Islet precursor cell (in vitro differentiated cells): ENCODE measurements around the gene DNER.
A peak's percentile ranks its signal among the peaks of the same experiment; 100 is the strongest.

Source experiments
- DNase-seq: peaks from one replicate; pipeline ENCODE4 v3.0.0-alpha.2; 2018

DNER gene

DNA sequence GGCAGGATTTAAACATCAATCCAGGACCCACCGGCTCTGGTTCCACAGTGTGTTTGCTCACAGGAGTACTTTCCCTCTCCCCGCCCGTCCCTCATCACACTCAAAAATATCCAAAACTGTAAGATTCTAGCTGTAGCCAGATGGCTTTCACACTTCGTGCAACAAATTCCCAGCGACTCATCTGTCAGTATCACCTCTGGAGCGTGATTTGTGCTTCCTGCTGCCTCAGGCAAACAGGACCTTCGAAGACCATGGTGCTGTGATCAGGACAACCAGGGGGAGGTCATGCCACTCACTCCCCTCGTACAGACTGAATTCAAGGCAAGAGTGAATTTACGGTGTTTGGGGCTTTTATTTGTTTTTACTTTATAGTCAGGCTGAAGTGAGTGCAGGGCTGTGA, 288.8 kb downstream of the DNER start:
- DNase-seq, result no peak

DNA sequence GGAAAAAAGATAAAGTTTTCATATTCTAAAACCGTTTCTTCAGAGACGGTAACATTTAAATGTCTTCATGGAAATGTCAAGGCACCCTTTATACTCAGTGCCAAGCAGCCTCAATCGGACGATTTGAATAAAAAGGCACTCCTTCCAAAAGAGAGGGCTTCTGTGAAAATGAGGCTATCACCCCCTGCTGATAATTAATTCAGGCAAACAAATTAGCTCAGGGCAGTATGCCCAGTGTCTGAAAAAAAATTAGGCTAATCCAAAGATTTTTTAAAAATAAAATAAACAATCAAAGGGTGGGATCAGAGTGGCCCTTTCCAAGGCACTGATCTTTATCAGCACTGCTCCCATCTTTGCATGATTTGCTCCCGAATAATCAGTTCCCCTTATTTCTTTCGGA, 292.3 kb downstream of the DNER start:
- DNase-seq, result no peak

DNA sequence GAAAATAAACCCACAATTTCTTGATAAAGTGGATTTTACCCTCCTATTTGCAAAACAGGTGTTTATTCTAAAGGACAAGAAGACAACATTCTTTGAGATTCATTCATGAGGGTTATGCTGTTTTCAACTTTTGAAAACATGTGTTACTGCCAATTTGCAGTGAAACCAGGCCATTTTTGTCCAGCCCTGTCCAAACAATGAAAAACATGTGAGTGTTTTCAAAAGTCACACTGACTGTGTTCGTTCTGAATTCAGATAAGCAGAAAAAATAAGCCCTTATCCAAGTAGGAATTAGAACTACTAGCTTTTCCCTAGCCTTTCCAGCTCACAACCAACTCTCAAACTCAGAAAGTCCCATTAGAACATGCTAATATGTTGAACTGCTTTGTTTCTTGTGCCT, 295.2 kb downstream of the DNER start:
- DNase-seq, result no peak

DNA sequence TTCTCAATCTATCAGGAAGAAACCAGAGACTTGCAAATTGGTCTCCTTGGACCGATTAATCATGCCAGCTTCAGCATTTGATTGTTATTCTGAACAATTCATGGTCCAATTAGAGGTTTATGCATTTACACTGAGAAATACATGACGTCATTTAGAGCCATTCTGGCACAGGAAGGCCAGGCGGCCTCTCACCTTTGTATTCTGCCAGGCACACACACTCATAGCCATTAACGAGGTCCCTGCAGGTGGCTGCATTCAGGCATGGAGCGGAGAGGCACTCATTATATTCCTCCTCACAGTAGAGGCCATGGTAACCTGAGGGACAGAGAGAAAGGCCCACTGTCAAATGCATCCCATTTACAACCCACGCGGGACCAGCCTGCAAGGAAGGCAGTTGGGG, 296.4 kb downstream of the DNER start:
- no peak for DNase-seq

DNA sequence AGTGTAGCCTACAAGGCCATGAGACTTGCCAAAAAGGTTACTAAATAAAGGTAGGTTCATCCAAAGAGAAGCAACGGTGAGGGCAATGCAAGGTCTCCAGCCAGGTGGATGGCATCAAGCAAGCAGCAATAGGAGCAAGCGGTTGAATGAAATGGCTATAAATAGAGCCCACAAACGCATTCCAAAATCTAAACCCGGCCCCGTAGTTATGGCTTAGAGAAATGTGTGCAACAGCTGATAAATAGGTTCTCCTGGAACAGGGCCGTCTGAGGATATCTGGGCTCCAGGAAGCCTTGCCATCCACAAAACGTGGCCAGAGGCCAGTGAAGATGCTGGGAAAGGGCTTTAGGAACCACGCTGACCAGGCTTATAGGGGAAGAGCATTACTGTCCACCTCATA, 297.2 kb downstream of the DNER start:
- no peak for DNase-seq

DNA sequence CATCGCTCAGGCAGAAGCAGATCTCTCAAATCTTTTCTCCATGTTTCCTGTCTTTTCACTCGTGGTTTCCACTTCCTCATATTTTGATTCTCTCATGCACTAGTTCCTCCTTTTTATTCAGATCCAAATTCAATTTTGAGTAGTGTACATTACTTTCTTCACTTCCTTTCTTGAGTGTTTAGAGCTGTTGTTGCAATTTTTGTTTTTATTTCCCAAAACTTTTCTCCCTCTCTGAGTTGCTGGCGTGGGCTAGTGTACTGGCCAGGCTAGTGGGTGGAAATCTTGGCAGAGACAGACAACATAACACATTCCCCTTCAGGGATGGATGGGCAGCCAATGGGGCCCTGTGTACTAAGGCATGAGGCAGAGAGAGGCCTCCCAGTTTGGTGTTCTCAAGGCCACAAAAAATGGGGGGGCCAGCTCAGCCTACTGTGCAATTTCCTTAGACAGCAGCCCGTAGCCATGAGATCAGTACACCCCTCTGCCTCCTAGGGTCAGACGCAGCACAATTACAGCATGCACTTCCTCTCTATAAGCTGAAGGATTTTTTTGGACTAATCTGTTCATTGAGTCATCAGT, 298.1 kb downstream of the DNER start:
- no peak for DNase-seq

DNA sequence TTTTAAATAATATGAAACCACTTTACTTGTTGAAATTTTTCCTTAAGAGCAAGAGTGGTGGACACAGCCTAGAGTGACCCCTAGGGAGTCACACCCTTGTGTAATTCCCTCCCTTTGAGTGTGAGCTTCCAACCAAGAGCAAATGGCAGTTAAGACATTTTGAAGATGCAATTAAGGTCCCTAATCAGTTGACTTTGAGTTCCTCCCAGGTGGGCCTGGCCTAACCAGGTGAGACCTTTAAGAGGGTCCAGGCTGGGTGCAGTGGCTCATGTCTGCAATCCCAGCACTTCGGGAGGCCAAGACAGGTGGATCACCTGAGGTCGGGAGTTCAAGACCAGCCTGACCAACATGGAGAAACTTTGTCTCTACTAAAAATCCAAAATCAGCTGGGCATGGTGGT, 299.7 kb downstream of the DNER start:
- DNase-seq, result no peak

DNA sequence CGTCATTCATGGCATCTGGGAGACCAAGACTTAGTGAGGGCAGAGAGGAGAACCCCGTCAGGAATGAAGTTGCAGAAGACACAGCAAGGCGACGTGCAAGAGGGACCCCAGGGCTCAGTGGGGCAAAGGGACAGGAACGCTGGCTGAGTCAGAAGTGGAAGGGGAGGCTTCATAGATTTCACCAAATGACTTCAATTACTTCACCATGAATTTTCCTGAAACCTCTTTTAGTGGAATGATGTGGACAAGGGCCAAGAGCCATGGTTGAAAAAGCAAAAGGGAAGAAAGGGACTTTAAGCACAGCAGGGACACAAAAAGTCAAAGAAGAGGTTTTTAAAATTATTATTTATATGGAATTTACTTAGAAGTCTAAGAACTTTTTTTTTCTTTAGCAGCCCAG, 301.7 kb downstream of the DNER start:
- no peak for DNase-seq

DNA sequence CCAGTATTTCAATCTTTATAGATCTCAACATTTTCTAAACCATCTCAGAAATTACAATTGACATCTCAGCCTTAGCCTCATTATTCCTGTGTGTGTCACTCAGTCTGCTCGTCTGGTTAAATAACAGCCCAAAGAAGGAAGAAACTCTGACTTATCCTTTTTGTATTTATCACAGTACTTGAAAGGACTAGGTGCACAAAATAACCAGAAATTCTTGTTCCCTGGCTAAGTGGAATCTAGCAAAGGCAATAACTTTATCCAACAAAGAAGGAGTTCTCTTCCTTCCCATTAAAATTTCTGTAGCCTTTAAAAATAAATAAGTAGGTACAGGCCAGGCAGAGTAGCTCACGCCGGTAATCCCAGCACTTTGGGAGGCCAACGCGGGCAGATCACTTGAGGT, 303.4 kb downstream of the DNER start:
- no peak for DNase-seq

DNA sequence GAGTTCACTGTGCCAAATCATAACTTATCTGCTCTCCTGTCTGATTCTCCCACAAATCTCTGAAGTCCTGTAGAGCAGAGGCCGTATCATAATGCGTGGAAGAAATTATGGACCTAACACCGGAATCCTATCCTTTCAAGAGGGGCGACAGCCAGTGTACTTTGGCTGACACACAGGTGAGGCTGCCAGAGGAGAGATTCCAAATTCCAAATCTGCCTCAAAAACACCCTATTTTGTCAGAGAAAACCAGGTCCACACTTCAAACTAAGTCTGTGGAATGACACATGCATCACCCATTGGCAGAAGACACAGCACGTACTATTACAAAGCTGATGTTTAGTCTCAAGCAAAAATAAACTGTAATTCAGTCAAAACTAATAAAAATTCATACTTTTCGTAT, 304.1 kb downstream of the DNER start:
- DNase-seq, result no peak

DNA sequence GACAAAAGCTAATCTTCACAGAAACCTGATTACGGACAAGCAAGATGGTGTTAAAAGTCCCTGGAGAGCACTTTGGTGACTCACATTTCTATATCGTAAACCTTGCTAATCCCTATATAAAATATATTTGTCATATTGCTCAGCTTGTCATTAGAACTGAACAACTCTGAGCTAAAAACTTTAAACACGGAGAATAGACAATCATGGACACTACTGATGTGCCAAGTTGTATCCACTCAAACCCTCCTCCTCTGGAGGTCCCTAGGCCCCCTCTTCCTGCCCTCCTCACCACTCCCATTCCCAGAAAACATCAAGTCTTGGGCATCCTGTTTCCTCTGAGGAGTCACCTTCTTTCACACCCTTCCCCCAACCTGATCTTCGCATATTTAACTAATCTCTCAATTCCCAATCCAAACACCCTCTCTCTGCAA, 304.6 kb downstream of the DNER start:
- no peak for DNase-seq

DNA sequence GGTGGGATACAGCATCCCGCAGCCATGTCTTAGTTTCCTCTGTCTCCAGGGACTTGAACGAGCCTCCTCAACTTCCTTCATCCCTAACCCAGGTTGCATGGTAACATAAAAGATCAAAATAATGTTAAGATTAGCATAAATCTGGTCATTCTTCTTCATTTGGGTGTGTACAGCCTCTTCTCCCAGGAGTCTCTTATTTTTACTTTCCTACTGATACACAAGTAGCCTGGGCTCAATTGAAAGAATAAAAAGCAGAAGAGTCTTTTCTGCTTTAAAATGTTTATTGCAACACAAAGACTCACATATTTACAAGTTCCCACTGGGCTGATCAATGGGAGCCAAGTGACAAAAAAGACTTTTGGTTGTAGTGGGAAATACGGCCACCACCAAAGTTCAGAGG, 305.4 kb downstream of the DNER start:
- DNase-seq, result no peak

DNA sequence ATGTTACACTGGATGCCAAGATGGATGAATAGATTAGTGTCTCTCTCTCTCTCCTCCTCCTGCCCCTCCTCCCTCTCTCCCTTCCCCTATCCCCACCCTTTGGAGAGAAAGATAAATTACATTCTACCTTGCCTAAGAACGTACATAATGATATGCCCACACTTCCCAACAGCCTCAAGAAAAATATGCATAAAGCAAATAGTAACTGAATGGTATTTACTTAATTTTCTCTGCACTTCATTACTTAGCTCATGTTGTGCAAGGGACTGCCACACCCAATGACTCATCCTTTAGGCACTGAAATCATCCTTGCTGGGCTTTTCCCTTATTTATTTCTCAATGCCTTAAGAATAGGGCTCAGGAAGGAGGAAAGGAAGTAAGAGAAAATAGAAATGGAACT, 306.0 kb downstream of the DNER start:
- DNase-seq, result peak; percentile 62

DNA sequence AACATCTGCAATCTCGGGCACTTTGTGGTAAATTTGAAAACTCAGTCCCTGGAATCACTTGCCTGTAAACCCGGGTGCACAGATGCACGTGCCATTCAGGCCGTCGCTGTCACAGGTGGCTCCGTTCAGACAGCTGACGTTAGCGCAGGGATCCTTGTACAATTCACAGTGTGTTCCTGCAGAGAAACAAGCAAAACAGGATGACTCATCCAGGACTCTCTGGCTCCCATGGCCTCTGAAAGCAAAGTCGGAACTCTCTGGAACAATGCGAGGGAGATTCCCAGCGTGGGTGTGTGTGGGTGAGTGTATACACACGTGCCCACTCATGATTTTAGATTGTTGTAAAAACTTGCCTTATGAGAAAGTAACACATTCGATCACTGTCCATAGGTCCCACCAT, 307.2 kb downstream of the DNER start:
- DNase-seq, result peak; percentile 85

DNA sequence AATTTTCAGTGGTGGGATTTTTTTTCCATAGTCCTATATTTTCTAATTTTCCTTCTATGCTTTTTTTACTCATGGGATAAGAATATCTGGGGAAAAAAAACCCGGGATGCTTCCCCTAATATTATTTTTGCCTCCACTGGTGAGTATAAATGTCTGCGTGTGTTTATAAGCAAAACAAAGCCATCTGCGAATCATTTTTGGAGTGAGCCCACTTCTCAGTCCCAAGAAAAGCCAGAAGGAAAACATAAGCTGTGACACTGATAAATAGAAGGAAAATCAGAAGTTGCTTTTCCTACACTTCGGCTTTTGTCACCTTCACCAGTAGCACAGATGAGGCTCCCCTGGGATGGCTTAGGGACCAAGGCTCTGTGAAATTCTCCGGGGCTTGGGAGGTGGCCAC, 308.6 kb downstream of the DNER start:
- no peak for DNase-seq

DNA sequence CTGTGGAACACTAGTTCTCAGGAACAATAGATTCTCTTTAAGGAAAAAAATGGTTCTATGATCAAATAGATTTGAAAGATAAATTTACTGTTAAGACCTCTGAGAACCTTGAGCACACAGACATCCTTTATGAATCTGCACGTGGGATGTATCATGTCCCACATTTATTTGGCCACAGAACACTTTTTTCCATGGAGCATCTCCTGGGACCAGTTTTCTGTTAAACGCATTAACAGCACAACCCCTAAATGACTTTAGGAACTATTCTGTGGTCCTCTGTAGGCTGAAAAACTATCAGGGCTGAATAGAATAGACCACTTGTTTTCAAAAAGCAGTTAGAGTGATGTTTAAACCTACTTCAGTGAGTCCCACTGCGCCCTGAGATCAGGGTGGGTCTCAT, 311.1 kb downstream of the DNER start:
- DNase-seq, result no peak

DNA sequence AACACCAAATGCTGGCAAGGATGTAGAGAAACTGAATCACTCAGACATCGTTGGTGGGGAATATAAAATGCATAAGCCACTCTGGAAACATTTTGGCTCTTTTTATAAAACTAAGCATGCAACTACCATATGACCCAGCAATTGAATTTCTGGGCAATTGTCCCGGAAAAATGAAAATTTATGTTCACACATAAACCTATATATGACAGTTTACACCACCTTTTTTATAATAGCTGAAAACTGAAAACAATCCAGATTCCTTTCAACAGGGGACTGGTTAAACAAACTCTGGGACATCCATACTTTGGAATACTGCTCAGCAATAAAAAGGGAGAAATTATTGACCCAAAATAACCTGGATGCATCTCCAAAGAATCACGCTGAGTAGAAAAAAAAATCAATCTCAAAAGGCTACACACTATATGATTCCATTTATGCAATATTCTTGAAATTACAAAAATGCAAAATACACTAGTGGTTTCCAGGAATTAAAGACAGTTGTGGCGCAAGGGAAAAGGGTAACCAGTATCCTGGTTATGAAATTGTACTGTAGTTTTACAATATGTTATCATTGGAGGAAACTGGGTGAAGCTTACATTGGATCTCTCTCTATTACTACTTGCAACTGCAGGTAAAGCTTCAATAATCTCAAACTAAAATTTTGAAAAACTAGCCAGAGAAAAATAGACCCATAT, 313.0 kb downstream of the DNER start:
- no peak for DNase-seq

DNA sequence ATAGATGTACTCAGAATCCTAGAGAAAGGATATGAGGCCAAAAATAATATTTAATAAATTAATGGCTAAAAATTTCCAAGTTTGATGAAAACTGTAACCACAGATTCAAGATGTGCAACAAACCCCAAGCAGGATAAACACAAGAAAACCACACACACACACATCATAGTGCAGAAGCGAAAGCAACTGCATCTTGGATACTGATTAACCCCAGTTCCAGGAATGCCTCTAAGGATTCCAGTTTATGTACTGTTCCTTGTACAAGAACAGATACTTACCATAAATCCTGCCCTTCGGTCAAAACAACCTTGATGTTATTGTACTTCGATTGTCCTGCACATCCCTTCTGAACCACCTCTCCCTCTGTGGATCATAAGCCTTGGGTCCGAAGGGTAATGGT, 320.4 kb downstream of the DNER start:
- no peak for DNase-seq

DNA sequence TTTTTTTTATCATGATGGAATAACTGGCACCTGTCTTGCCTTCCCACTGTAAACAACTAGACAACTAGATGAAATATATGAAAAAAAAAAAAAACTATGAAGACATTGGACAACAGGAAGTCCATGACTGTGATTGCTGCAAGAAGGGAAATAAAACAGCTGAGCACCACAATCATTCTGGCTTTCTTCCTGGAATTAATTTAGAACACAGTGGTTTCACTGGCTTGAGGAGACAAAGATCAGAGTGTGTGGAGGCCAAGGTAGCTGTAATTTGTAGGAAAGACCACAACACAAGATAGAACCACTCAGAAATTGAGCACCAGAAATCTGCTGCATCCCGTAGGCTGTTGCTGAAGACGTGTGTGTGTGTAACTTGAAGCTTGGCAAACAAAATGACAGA, 322.2 kb downstream of the DNER start:
- DNase-seq, result no peak

DNA sequence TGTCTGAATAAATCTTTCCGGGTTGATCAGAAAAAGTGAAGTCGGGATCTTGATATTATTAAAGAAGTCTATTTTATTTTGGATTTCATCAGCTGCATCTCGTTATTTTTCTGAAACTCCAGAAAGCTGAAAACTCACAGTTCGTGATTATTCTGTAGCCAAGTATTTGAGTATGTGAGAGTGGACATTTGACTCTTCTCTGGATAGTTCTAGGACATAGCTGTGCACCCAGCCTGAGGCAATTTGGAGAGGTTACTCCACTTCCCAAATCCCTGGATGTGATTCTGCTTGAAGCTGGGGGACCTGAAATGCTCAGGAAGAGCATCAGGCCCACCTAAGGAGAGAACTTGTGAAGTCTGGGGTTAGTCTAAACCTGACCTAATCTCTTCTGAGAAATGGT, 325.6 kb downstream of the DNER start:
- DNase-seq, result no peak

DNA sequence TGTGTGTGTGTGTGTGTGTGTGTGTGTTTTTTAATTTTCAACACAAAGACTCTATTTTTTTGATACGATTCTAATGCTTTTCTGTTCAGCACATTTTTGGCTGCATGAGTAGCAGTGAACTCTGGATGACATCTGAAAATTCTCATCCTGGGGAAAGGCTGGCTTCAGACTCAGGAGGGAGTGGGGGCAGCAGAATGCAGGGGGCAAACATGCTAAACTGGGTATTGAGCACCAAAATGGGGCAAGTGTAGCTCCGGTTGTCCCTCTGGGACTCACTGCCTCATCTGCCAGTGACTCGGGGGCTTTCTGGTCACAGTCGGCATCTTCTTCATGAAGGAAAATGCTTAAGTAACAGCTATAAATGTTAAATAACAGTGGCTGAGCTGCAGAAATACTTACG, 326.5 kb downstream of the DNER start:
- no peak for DNase-seq

DNA sequence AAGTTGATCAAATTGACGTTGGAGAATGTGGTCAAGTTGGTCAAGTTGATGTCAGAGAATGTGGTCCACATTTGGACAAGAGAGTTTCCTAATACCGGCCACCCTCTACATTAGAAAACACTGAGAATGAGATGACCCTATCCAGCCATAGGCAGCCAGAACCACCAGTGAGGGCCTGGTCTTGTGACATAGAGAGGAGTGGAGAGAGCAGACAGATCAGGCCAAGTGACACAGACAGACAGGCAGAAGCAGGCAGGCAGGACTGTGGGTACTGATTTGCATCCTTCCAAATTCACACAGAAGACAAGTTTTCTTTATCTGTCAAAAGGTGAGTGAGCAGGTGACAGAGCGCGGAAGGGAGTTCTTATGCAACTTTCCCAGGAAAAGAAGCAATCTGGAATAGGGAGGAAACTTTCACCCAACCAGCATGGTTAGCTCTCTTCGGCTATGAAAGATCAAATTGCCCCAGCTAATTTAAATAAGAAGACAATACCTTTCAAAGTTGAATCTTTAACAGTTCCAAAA, 334.2 kb downstream of the DNER start:
- DNase-seq, result no peak

DNA sequence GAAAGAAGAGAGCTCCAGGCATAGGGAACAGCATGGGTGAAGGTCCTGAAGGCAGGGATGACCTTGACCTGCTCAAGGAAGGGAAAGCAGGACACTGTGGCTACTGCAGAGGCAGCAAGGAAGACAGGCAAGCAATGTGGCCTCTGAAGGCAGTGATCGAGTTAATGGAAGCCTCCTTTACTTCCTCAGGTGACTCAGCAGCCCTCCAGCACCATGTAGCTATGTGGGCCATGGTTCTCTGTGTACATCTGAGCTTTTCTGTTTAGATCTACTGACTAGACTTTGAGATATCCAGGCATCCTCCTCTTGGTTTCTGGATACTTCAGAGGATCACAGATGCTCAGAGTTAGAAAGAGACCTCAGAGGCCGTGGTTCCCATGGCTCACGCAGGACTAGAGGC, 336.0 kb downstream of the DNER start:
- no peak for DNase-seq

DNA sequence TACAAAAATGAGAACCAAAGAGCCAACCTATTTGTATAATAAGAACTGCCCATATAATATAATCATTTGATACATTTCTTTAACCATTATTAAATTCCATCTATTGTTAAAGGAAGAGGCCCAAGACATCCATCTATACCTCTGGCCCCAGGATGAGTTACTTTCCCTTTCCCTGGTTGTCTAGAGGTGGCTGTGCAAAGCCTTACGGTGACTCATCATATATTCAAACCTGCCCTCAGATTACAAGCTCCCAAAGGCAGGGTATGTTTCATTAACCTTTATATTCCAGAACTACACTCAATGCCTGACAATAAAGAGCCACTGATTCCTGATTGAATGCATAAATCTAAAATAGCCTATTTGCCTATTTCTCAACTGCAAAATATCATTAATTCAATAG, 337.5 kb downstream of the DNER start:
- DNase-seq, result no peak

DNA sequence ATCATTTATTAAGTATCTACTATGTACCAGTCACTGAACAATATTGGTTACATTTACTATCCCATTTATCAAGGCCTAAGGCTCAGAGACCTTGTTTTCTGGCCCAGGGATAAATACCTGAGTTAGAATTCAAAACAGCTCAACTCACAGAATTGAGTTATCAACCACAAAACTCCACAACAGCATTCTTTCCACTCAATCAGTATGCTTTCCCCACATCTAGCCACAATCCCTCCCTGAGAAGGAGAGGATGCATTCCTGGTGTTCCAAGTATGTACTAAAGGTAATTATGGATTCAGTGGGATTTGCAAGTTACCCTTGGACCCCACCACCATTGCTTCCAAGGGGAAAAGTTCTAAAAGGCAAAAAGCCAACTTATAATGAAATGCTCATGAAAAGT, 339.1 kb downstream of the DNER start:
- DNase-seq, result no peak
